Kidney tubule cell (primary cell): ENCODE results near the gene GORASP1.

Experiments
- DNase-seq: peaks from one replicate; pipeline ENCODE4 v3.0.0-alpha.2; 2018; ENCODE audit warnings: low spot score

Gene GORASP1

DNA sequence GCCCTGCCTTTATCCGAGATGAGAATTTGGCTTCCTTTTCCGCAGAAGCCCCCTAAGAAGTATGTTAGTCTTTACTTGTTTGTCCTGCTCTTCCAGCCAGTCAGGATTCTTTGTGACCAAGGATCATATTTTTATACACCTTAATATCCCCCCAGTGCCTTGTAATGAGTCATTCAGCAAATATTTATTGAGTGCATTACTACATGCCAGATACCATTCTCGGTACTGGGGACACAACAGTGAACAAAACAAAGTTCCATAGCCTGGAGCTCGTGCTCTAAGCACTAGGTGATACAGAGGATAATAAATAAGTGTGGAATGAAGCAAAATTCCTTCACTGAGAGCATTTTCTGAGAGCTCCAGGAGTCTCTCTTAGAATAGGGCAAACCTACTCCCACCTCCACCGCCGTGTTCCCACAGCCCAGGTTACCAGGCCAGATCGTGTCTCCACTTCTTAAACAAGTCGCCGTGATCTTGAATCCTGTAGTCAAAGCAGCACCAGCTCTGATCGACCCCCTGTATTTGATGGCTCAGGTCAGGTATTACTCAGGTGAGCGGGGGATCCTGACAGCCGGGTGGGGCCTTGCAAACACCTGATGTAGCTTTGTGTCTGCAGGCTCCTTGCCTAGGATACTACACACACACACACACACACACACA, 18.5 kb upstream of the GORASP1 start:
- DNase-seq, result peak; percentile 69

DNA sequence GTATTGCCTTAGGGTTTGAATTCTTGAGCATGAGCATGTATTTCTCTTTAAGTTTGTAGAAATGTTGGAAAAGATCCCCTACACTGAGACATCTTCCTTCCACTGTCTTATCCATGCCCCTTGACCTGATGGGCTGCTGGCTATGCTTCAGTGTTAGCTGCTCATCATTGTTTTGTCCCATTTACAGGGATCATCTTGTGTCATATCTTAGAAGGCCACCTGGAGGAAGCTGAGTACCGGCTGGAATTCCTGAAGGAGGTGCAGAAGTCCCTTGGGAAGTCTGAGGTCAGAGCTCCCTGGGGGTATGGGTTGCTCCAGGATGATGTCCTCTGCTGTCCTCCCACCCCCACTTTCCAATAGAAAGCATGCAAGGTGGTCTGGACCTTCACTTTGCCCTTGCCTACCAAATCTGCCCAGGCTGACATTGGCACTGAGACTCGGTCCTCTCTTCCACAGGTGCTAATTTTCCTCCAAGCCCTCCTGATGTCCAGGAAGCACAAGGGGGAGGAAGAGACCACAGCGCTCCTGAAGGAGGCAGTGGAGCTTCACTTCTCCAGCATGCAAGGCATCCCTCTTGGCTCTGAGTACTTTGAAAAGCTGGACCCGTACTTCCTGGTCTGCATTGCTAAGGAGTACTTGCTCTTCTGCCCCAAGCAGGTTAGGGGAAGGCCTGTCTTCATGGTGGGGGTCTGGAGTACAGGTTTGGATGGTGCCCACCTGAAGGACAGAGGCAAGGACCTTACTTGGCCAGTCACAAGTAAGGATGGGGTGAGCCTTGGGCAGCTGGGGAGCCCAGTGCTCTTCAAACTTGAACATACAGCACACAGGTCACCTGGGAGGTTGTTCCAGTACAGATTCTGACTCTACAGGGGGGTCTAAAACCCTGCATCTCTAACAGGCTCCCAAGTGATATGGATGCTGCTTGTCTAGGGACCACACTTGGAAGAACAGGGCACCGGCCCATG, 17.7 kb upstream of the GORASP1 start:
- DNase-seq, result peak; percentile 60

DNA sequence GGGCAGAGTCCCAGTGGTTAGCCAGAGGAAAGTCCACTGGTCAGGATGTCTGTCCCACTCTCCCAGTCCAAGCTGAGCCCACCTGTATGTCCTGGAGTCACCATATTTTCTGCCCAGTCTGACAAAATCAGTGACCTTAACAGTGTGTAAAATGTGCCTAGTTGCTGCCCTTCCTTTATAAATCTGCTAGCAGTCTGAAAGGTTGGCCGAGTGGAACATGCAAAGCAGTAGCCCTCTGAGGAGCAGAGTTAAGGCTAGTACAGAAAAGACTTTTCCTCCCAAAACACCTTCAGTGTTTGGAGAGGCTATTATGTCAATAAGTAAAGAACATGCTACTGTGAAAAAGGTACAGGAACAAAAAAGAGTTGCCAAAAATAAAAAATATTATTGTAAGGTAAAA, 15.4 kb upstream of the GORASP1 start:
- DNase-seq, result no peak

DNA sequence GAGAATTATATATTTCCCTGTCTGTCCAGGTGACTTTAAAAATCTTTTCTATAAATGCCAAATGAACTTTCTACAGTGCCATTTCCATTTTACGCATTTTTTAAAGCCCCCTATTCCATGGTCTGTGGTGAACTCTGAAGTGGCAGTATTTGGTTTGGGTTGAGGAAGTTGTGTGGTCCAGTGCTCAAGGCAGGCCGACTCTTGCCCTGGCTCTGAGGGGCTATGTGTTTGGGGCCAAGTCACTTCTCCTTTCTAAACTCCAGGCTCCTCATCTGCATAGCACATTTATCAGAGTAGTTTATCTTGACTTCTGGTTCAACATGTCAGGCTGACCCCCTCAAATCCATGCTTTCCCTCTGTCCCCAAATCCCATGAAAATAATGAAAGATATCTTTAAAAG, 14.2 kb upstream of the GORASP1 start:
- no peak for DNase-seq

DNA sequence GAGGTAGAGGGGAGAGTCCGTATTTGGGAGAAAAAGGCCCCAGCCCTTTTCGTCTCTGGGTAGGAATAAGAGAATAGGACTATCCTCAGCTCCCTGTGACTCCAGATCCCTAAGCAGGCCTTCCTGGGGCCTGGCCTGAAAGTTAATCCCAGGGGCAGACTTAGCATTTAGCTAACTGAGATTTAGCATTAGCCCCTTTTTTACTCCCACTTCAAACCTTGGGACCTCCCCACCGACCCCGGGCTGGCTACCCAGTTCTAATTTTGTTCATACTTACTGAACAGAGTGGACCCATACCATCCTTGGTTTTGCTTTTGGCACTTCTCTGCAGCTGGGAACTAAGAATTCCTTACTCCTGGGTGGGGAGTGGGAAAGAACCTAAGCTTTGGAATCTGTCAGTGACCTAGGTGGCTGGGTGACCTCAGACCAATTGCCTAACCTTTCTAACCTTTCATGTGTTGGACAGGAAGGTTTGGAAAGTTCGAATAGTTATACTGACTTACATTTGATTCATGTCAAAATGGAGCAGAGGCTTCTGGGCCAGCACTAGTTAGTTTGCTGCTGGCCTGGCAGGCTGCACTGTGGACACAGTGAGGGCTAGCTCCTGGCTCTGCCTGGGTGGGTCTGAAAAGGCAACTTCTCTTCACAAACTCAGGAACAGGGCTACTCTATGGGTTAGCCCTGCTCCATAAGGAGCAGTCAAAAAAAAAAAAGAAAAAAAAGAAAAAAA, 11.7 kb upstream of the GORASP1 start:
- DNase-seq, result no peak

- DNase-seq, result no peak
Observed at GRCh38 chr3:39118079-39118478, 10.7 kb upstream of the GORASP1 start.

DNA sequence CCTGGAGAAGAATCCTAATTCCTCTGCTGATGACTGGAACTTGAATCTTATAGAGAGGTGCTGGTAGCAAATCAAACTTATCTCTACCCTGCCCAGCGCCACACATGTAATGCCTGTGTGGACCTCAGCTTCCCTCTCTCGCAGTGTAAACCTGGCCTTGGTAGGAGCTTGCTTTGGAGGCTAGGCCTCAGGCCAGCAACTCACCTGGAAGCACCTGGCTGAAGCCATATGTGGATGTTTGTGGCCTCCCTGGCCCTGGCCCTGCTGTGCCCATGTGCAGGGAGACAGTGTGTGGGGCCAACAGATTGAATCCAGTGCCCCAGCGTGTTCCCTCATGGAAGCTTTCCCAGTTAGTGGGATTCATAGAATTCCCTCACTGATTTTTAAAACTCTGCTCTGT, 8.4 kb upstream of the GORASP1 start:
- no peak for DNase-seq

- no peak for DNase-seq
Observed at GRCh38 chr3:39114456-39114855, 7.0 kb upstream of the GORASP1 start.

GRCh38 chr3:39113291-39113690, 5.9 kb upstream of the GORASP1 start:
- DNase-seq, result no peak

GRCh38 chr3:39112535-39112934, 5.1 kb upstream of the GORASP1 start:
- DNase-seq, result no peak

DNA sequence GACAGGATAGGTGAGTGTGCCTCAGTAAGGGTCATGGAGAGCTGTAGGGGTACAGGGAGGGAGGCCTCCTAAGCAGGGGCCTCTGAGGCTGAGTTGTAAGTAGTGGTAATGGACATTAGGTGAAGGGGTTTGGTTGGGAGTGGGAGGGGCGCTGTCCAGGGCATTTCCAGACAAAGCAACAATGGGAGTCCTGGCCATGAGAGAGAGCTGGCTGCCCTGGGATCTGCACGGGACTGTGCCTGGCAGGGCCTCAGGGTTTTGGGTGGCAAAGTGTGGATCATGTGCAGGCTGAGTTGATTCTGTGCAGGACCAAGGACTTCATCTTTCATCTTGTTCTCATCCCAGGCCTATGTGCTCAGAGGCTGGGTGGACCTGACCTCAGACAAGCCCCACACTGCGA, 4.7 kb upstream of the GORASP1 start:
- DNase-seq, result no peak

DNA sequence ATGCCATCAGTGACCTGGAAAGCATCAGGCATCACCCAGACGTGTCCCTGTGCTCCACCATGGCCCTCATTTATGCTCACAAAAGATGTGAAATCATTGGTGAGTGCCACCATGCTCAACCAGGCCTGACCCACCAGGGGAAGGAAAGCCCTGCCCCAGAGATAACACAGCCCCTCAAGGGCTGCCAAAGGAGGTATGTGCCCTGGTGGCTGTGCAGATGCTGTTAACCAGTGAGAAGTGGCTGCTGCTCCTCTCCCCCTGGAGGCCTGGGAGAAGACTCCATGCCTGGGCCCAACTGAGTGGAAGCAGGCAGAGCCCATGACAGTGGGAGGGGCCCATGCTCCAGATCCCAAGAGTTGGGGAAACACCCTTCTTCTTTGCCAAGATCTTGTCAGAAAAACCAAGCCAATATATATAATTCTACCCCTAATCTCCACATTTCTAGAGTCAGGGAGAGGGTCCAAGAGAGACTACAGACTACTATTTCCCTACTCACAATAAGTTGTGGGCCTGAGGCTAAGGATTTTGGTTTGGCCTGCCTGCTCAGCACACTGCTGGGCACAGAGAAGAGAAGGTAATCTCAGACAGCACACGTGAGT, 2.7 kb upstream of the GORASP1 start:
- no peak for DNase-seq

DNA sequence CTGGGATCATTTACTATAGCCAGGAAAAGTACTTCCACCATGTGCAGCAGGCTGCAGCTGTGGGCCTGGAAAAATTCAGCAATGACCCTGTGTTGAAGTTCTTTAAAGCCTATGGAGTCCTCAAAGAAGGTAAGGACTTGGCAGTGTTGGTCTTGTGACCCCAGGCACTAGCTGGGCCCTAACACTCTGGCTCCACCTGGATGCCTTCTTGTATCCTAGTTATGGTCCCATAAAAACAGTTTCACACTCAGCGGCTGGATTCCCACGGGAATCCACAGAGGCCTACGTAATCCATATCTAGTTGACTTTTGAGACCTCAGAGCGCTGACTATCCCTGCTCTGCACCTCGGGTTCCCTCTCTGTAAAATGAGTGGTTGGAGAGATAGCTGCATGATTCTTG, 1.7 kb upstream of the GORASP1 start:
- DNase-seq, result no peak

DNA sequence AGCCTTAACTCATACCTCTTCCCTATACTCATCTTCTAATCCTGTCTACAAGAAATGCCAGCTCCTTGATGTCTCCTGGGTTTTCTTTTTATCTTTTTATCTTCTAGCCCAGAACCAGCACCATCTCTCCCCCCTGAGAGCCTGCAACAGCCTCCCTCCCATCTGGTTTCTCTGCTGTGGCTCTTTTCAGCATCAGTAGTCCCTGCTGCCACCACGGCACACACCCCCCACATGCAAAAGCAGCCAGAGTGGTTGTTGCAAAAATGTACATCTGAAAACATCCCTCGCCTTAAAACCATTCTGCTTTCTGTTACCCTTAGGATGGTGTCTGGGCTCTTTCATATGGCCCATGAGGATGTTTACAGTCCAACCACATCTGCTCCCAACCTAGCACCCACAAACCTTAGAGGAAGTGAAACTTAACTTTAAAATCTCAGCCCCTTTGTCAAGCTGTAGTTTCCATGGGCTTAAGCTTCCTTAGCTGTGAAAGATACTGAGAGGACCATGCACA, 828 bp upstream of the GORASP1 start:
- DNase-seq, result no peak

GRCh38 chr3:39106851-39107387, 508 bp downstream of the GORASP1 start:
- peak; percentile 61 for DNase-seq

- DNase-seq, result peak; percentile 48
Observed at GRCh38 chr3:39106281-39106811, 1.1 kb downstream of the GORASP1 start.

GRCh38 chr3:39105687-39106063, 1.8 kb downstream of the GORASP1 start:
- no peak for DNase-seq

DNA sequence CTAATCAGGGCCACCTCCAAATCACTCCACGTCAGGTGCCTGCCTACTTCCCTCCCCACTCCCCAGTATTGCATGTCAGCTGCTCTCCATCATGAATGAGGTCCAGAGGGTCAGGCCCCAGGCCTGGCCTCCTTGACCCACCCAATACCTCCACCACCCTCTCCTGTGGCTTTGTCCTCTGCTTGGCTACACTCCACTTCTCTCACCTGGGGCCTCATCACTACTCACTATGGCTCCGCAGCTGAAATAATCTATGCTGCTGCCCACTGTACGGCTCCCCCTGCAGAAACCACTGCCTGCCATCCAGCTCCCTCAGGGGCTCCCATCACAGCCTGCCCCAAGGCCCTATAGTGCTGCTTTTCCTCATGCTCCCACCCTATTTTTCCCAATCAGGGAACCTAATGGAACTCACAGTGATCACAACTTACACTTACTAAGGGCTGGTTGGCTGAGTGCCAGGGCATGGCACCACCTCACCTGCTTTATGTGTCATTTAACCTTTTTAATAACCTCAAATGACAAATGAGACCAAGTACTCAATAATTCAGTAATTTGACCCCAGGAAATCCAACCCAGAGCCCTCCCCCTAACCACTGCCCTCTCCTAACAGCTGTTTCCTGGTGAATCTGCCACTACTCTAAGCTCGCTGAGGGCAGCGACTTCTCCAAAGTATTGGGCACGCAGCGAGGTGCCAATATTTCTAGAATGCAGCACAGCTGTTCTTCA, 2.3 kb downstream of the GORASP1 start:
- DNase-seq, result peak; percentile 53

GRCh38 chr3:39103791-39104552, 3.5 kb downstream of the GORASP1 start:
- no peak for DNase-seq

DNA sequence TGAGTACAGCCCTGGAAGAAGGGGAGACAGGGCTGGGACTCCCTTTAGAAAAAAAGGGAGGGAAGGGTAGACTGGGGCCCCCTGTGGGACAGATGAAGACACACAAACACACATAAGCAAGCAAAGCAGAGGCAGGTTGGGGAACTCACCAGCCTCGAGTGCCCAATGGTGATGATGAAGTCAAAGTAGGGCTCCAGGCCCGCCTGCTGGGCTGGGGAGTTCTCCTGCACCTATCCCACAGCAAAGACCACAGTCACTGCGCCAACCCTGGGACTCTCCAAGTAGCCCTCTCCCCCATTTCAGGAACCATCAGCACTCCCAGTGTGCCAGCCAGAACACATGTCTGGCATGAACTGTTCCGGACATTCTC, 4.1 kb downstream of the GORASP1 start:
- DNase-seq, result no peak
